Gastroesophageal sphincter (tissue), 4 donors: ENCODE results near the gene FBXL20. TPM values are rescaled to one million over a fixed set of nuclear protein-coding genes. Genes with fewer than 3 reads are reported as not detected.
A peak's percentile ranks its signal among the peaks of the same experiment; 100 is the strongest.

Experiments
- ATAC-seq: fragments of 150-250 bp; one replicate; pipeline ENCODE4 v1.9.1; 2016; ENCODE audit warnings: mild to moderate bottlenecking, moderate library complexity
- H3K27ac ChIP-seq, 4 donors: fragments of 200-600 bp; sonication (generic) in 3 of 4; 1 replicate in 3 of 4; 2 replicates in 1 of 4; pipeline ENCODE4 v1.5.1; 2016 to 2019
- H3K27me3 ChIP-seq: fragments of 200-600 bp; sonication (generic); one replicate; pipeline ENCODE4 v1.5.1; 2019
- H3K36me3 ChIP-seq, 2 donors: fragments of 200-600 bp; sonication (generic); one replicate each; pipeline ENCODE4 v1.5.1; 2019; ENCODE audit warnings: control low read depth in 1 of 2
- H3K4me1 ChIP-seq, 3 donors: fragments of 200-600 bp; sonication (generic); 1 replicate in 2 of 3; 2 replicates in 1 of 3; pipeline ENCODE4 v1.5.1; 2016 to 2019; ENCODE audit warnings: control low read depth in 2 of 3
- H3K4me3 ChIP-seq, 2 donors: fragments of 200-600 bp; sonication (generic); one replicate each; pipeline ENCODE4 v1.5.1; 2019; ENCODE audit warnings: mild to moderate bottlenecking in 1 of 2, moderate library complexity in 1 of 2
- H3K9me3 ChIP-seq, 3 donors: fragments of 200-600 bp; sonication (generic); one replicate each; pipeline ENCODE4 v1.5.1; 2017 to 2019; ENCODE audit warnings: control low read depth in 2 of 3
- EP300 ChIP-seq: sonication (generic); formaldehyde crosslinking; IDR thresholded peaks from one replicate; pipeline ENCODE4 v1.6.1; 2017; ENCODE audit warnings: antibody characterized with exemption, mild to moderate bottlenecking
- POLR2A ChIP-seq, 2 donors: fragments of 450-650 bp; IDR thresholded peaks; one replicate each; pipeline ENCODE4 v1.6.1; 2017; ENCODE audit warnings: antibody characterized with exemption in 2 of 2, mild to moderate bottlenecking in 2 of 2, moderate library complexity in 1 of 2
- POLR2AphosphoS5 ChIP-seq: sonication (generic); formaldehyde crosslinking; IDR thresholded peaks from one replicate; pipeline ENCODE4 v1.6.1; 2017; ENCODE audit warnings: antibody characterized with exemption
- WGBS, 2 donors: methylation state at CpG; one replicate each; pipeline ENCODE4 v1.1.5; 2018; ENCODE audit warnings: low coverage in 1 of 2; 5-methylcytosine and 5-hydroxymethylcytosine counted together
- total RNA-seq, 4 donors: library from RNA; depleted of rRNA; stranded (reverse); fragments of >200 nt; gene quantifications; one replicate each; pipeline ENCODE4 v1.1.0, GENCODE V29; 2016
- TF ChIP-seq, protein P1 (sequence below), 4 experiments: fragments of 200-600 bp in 2 of 4; fragments of 450-650 bp in 2 of 4; sonication (generic) in 1 of 4; IDR thresholded peaks; one replicate each; pipeline ENCODE4 v1.5.1; 2017 to 2019; ENCODE audit warnings: antibody characterized with exemption in 4 of 4, mild to moderate bottlenecking in 2 of 4, moderate library complexity in 2 of 4

FBXL20 gene
- total RNA-seq, 4 donors from 2014 or later = 16.8 to 25.9 (median 21.5) TPM

DNA sequence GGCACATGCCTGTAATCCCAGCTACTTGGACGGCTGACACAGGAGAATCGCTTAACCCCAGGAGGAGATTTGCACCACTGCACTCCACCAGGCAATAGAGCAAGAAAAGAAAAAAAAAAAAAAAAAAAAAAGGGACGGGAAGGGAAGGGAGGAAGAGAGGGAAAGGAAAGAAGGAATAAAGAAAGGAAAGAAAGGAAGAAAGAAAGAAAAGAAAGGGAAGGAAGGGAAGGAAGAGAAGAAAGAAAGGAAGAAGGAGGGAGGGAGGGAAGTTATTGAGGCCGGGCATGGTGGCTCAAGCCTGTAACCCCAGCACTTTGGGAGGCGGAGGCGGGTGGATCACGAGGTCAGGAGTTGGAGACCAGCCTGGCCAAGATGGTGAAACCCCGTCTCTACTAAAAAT lies 125.3 kb downstream of the FBXL20 start:
- peaks cover 0 to 5% (median 0%) of the 10 kb centered on the region in 3 donors for H3K4me1 ChIP-seq
- H3K27ac ChIP-seq = no peak overlapping the region
- 92 to 95% methylated on average over 2 to 8 of the region's 8 CpGs for WGBS, 2 donors
- peaks cover 0 to 90% of the 10 kb centered on the region in 2 donors for H3K36me3 ChIP-seq
- no peak overlapping the region for H3K4me3 ChIP-seq
- TF ChIP-seq POLR2AphosphoS5 (no peak), POLR2A (IDR thresholded peaks at IDR 0.05) (no peak), EP300 (no peak)
- TF ChIP-seq, protein P1, sequence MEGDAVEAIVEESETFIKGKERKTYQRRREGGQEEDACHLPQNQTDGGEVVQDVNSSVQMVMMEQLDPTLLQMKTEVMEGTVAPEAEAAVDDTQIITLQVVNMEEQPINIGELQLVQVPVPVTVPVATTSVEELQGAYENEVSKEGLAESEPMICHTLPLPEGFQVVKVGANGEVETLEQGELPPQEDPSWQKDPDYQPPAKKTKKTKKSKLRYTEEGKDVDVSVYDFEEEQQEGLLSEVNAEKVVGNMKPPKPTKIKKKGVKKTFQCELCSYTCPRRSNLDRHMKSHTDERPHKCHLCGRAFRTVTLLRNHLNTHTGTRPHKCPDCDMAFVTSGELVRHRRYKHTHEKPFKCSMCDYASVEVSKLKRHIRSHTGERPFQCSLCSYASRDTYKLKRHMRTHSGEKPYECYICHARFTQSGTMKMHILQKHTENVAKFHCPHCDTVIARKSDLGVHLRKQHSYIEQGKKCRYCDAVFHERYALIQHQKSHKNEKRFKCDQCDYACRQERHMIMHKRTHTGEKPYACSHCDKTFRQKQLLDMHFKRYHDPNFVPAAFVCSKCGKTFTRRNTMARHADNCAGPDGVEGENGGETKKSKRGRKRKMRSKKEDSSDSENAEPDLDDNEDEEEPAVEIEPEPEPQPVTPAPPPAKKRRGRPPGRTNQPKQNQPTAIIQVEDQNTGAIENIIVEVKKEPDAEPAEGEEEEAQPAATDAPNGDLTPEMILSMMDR (IDR thresholded peaks at IDR 0.05) = no peak
- H3K9me3 ChIP-seq = no peaks in the 10 kb centered on the region
- ATAC-seq = no peak
- no peaks in the 10 kb centered on the region for H3K27me3 ChIP-seq

- WGBS, 2 donors = no CpG with 5 or more reads among the region's 3 CpGs
- no peak for TF ChIP-seq EP300
- no peaks in the 10 kb centered on the region for H3K27me3 ChIP-seq
- H3K4me1 ChIP-seq = no peaks in the 10 kb centered on the region
- H3K36me3 ChIP-seq = peaks cover 0 to 93% of the 10 kb centered on the region in 2 donors
- no peak overlapping the region for H3K27ac ChIP-seq
- ATAC-seq = no peak
- H3K9me3 ChIP-seq = no peaks in the 10 kb centered on the region
- no peak overlapping the region for H3K4me3 ChIP-seq
Observed at GRCh38 chr17:39271546-39271945, 129.9 kb downstream of the FBXL20 start.

GRCh38 chr17:39270923-39271322 lies 130.5 kb downstream of the FBXL20 start:
- Histone ChIP-seq H3K27me3 (no peaks in the 10 kb centered on the region), H3K4me1 (no peaks in the 10 kb centered on the region), H3K27ac (no peak overlapping the region), H3K36me3 (peaks cover 0 to 95% of the 10 kb centered on the region in 2 donors), H3K4me3 (no peak overlapping the region), H3K9me3 (no peaks in the 10 kb centered on the region)
- ATAC-seq = no peak
- TF ChIP-seq POLR2AphosphoS5 = no peak
- TF ChIP-seq, protein P1 (IDR thresholded peaks at IDR 0.05) = peak in 1 of 4 experiments; percentile 17
- 37 to 44% methylated on average over 3 of the region's 3 CpGs for WGBS, 2 donors

DNA sequence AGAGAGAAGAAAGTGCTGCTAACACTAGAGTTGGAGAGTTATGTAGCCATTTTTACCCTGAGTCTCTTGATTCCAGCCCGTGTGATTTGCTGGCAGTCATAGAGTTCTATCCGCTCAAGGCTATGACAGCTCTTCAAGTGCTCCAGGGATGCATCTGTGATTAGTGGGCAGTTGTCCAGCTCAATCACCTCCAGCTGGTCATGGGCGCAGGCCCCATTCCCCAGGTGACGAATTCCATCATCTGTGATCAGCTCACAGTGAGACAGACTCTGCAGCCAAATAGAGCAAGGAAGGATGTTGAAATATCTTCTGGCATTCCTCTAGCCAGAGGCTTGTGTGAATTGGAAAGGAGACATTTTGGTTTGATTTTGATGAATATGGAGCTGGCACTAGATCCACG lies 137.3 kb downstream of the FBXL20 start:
- Histone ChIP-seq H3K4me1 (no peaks in the 10 kb centered on the region), H3K27ac (no peak overlapping the region), H3K27me3 (no peaks in the 10 kb centered on the region), H3K4me3 (no peak overlapping the region), H3K9me3 (no peaks in the 10 kb centered on the region), H3K36me3 (peaks cover 2 to 99% of the 10 kb centered on the region in 2 donors)
- TF ChIP-seq POLR2A (IDR thresholded peaks at IDR 0.05) = no peak
- TF ChIP-seq EP300 = no peak
- TF ChIP-seq, protein P1 (IDR thresholded peaks at IDR 0.05) = no peak
- TF ChIP-seq POLR2AphosphoS5 = no peak
- 55 to 73% methylated on average over 3 to 5 of the region's 5 CpGs for WGBS, 2 donors
- peak; percentile 89 for ATAC-seq

- Histone ChIP-seq H3K27me3 (no peaks in the 10 kb centered on the region), H3K36me3 (peaks cover 6 to 99% of the 10 kb centered on the region in 2 donors), H3K4me1 (no peaks in the 10 kb centered on the region), H3K4me3 (no peak overlapping the region), H3K9me3 (no peaks in the 10 kb centered on the region), H3K27ac (no peak overlapping the region)
- no peak for TF ChIP-seq POLR2AphosphoS5
- TF ChIP-seq EP300 = no peak
- TF ChIP-seq, protein P1 (IDR thresholded peaks at IDR 0.05) = no peak
- TF ChIP-seq POLR2A (IDR thresholded peaks at IDR 0.05) = no peak
- 57 to 76% methylated on average over 2 to 5 of the region's 7 CpGs for WGBS, 2 donors
- ATAC-seq = no peak
Observed at GRCh38 chr17:39261286-39261685, 140.1 kb downstream of the FBXL20 start.
